Fibroblast of lung (primary cell): ENCODE results near the gene C18orf63. TPM values are rescaled to one million over a fixed set of nuclear protein-coding genes. Genes with fewer than 3 reads are reported as not detected.
"Not testable (repeated sequence)": the region's sequence is repeated elsewhere in the genome, so short reads cannot be mapped to it uniquely, and the experiment has no call there.

ENCODE experiments used
- DNase-seq, 2 donors: peaks; one replicate each; pipeline versions ENCODE4 v3.0.0 to v3.0.0-alpha.2; 2010; ENCODE audit warnings: low read depth in 2 of 2
- H2AFZ ChIP-seq: 2 replicates; pipeline ENCODE4 v1.5.1; 2012; ENCODE audit warnings: low read length, control low read depth, inconsistent platforms
- H3K27ac ChIP-seq: 2 replicates; pipeline ENCODE4 v1.5.1; 2011; ENCODE audit warnings: low read length, control low read depth; ENCODE audit not compliant: insufficient read depth
- H3K27me3 ChIP-seq: 2 replicates; pipeline ENCODE4 v1.5.1; 2011; ENCODE audit warnings: mild to moderate bottlenecking, low read length; ENCODE audit not compliant: control insufficient read depth, insufficient read depth
- H3K36me3 ChIP-seq: 2 replicates; pipeline ENCODE4 v1.5.1; 2011; ENCODE audit warnings: low read length; ENCODE audit not compliant: control insufficient read depth, insufficient read depth
- H3K4me1 ChIP-seq: 2 replicates; pipeline ENCODE4 v1.5.1; 2011; ENCODE audit warnings: low read length; ENCODE audit not compliant: control insufficient read depth, insufficient read depth; ENCODE audit errors: extremely low read depth
- H3K4me2 ChIP-seq: 2 replicates; pipeline ENCODE4 v1.5.1; 2011; ENCODE audit warnings: low read length, control low read depth; ENCODE audit not compliant: insufficient read depth; ENCODE audit errors: extremely low read depth
- H3K4me3 ChIP-seq, 4 experiments: fragments of 200-600 bp in 1 of 4; sonication (generic) in 1 of 4; replicated peaks in 1 of 4; 2 replicates each; pipeline ENCODE4 v1.5.1; 2011 to 2016; ENCODE audit warnings: low read length in 4 of 4, low read depth in 3 of 4, mild to moderate bottlenecking in 3 of 4, control low read depth in 2 of 4, inconsistent platforms in 1 of 4, mixed read lengths in 1 of 4; ENCODE audit not compliant: insufficient read depth in 1 of 4; ENCODE audit errors: control extremely low read depth in 1 of 4
- H3K79me2 ChIP-seq: 2 replicates; pipeline ENCODE4 v1.5.1; 2012; ENCODE audit warnings: mild to moderate bottlenecking, low read length, inconsistent platforms; ENCODE audit not compliant: control insufficient read depth, insufficient read depth
- H3K9ac ChIP-seq: 2 replicates; pipeline ENCODE4 v1.5.1; 2011; ENCODE audit warnings: mild to moderate bottlenecking, low read length, control low read depth; ENCODE audit not compliant: insufficient read depth
- H3K9me3 ChIP-seq: 2 replicates; pipeline ENCODE4 v1.5.1; 2012; ENCODE audit warnings: low read depth, low read length; ENCODE audit not compliant: control insufficient read depth, insufficient read depth
- H4K20me1 ChIP-seq: 2 replicates; pipeline ENCODE4 v1.5.1; 2011; ENCODE audit warnings: low read length; ENCODE audit not compliant: control insufficient read depth, insufficient read depth; ENCODE audit errors: extremely low read depth
- CTCF ChIP-seq, 2 donors: IDR thresholded peaks in 1 of 2; conservative IDR thresholded peaks in 1 of 2; 1 replicate in 1 of 2; 2 replicates in 1 of 2; pipeline ENCODE4 v1.5.1; 2011 to 2012; ENCODE audit warnings: low read length in 2 of 2, control low read depth in 1 of 2, inconsistent platforms in 1 of 2, low read depth in 1 of 2, mild to moderate bottlenecking in 1 of 2
- EZH2 ChIP-seq: IDR thresholded peaks from 2 replicates; pipeline ENCODE4 v1.5.1; 2012; ENCODE audit warnings: low read length, control low read depth, mild to moderate bottlenecking; ENCODE audit errors: missing control alignments
- polyA plus RNA-seq, 2 donors: library from polyadenylated mRNA; depleted of rRNA in 1 of 2; stranded (reverse) in 1 of 2; unstranded in 1 of 2; fragments of >200 nt; gene quantifications; 2 replicates each; pipeline ENCODE4 v1.2.1, GENCODE V29; 2011 to 2012; ENCODE audit warnings: missing spikeins in 1 of 2
- total RNA-seq: library from RNA; depleted of rRNA; stranded (reverse); fragments of >200 nt; gene quantifications from 2 replicates; pipeline ENCODE4 v1.2.1, GENCODE V29; 2014

The C18orf63 gene
- total and polyA plus RNA-seq, 2 donors (not counting 1 experiment from before 2014, with no cell fraction given), result not detected

- Histone ChIP-seq H3K9ac (peak overlapping the region; percentile 60), H3K4me1 (peaks cover 2% of the 10 kb centered on the region), H2AFZ (peak overlapping the region; percentile 88), H3K27me3 (no peaks in the 10 kb centered on the region), H3K4me3 (peak overlapping the region; percentile 72 to 93 (median 93)), H3K4me2 (peak overlapping the region; percentile 92), H3K79me2 (no peaks in the 10 kb centered on the region), H3K36me3 (no peaks in the 10 kb centered on the region), H3K27ac (no peak overlapping the region), H4K20me1 (no peaks in the 10 kb centered on the region), H3K9me3 (no peaks in the 10 kb centered on the region)
- TF ChIP-seq EZH2 (no peak), CTCF (conservative IDR thresholded peaks at IDR 0.05 in 1 of 2, IDR thresholded peaks at IDR 0.05 in 1 of 2; ENCODE audit: low read depth in 1 of 2, low read length in 2 of 2) (no peak)
- no peak for DNase-seq
Measured at GRCh38 chr18:74291472-74291770, 24.2 kb upstream of the C18orf63 start.

- no peaks in the 10 kb centered on the region for H3K27me3 ChIP-seq
- H2AFZ ChIP-seq, result peak within 1 kb of the TSS; percentile 94
- H3K79me2 ChIP-seq, result no peaks in the 10 kb centered on the region
- peak within 1 kb of the TSS; percentile 60 for H3K9ac ChIP-seq
- no peaks in the 10 kb centered on the region for H3K36me3 ChIP-seq
- no peaks in the 10 kb centered on the region for H4K20me1 ChIP-seq
- H3K4me2 ChIP-seq, result peak within 1 kb of the TSS; percentile 92
- peak within 1 kb of the TSS; percentile 72 to 93 (median 93) for H3K4me3 ChIP-seq
- H3K27ac ChIP-seq, result no peak within 1 kb of the TSS
- TF ChIP-seq EZH2 (no peak), CTCF (conservative IDR thresholded peaks at IDR 0.05 in 1 of 2, IDR thresholded peaks at IDR 0.05 in 1 of 2; ENCODE audit: low read depth in 1 of 2, low read length in 2 of 2) (peak in 1 of 2 donors; percentile 27)
- H3K4me1 ChIP-seq, result peaks cover 2% of the 10 kb centered on the region
- DNase-seq, result peak; percentile 92 to 96
- no peaks in the 10 kb centered on the region for H3K9me3 ChIP-seq
Measured at GRCh38 chr18:74291771-74292540, 23.7 kb upstream of the C18orf63 start, which contains the start of gene CYB5A. CYB5A (minus strand) TSS chr18:74291963; CDS start chr18:74291875, 88 bp downstream.

- Histone ChIP-seq H3K9ac (no peak overlapping the region), H3K27ac (no peak overlapping the region)
- DNase-seq, result no peak
Measured at GRCh38 chr18:74292541-74292858, 23.1 kb upstream of the C18orf63 start.

GRCh38 chr18:74292982-74293381 lies 22.7 kb upstream of the C18orf63 start:
- H2AFZ ChIP-seq, DNase-seq: not testable (repeated sequence)

More at GRCh38 chr18:74292541-74292858, 23.1 kb upstream of the C18orf63 start:
- no peaks in the 10 kb centered on the region for H3K36me3 ChIP-seq
- TF ChIP-seq CTCF (conservative IDR thresholded peaks at IDR 0.05 in 1 of 2, IDR thresholded peaks at IDR 0.05 in 1 of 2; ENCODE audit: low read depth in 1 of 2, low read length in 2 of 2) (no peak), EZH2 (no peak)
- H3K27me3 ChIP-seq, result peaks cover 1% of the 10 kb centered on the region
- no peaks in the 10 kb centered on the region for H3K79me2 ChIP-seq
- peak overlapping the region; percentile 94 for H2AFZ ChIP-seq
- H3K4me3 ChIP-seq, result peak overlapping the region; percentile 63 to 93 (median 82)
- peaks cover 2% of the 10 kb centered on the region for H3K4me1 ChIP-seq
- H3K4me2 ChIP-seq, result peak overlapping the region; percentile 92
- no peaks in the 10 kb centered on the region for H4K20me1 ChIP-seq
- H3K9me3 ChIP-seq, result no peaks in the 10 kb centered on the region

More at GRCh38 chr18:74292982-74293381, 22.7 kb upstream of the C18orf63 start:
- not testable (repeated sequence) for H3K4me1 ChIP-seq, H3K27ac ChIP-seq, H3K4me2 ChIP-seq, H3K4me3 ChIP-seq, H4K20me1 ChIP-seq, H3K9ac ChIP-seq, H3K9me3 ChIP-seq, H3K79me2 ChIP-seq, H3K36me3 ChIP-seq, H3K27me3 ChIP-seq
